SU-DHL-6 (cell line): ENCODE results near the gene GPRC5C.

ENCODE experiments used
- CTCF ChIP-seq: fragments of 200-600 bp; sonication (generic); IDR thresholded peaks from one replicate; pipeline ENCODE4 v1.5.1; 2017; ENCODE audit warnings: antibody characterized with exemption, mild to moderate bottlenecking, low read length, moderate library complexity; ENCODE audit not compliant: insufficient read depth, poor library complexity, severe bottlenecking
- EZH2phosphoT487 ChIP-seq: fragments of 200-600 bp; sonication (generic), shearing (Covaris generic); conservative IDR thresholded peaks from 2 replicates; pipeline ENCODE4 v1.6.1; 2018; ENCODE audit warnings: mild to moderate bottlenecking, antibody characterized with exemption, low read length, moderate library complexity, mixed read lengths

- no peak for TF ChIP-seq CTCF
- no peak for TF ChIP-seq EZH2phosphoT487
These were observed 28.4 kb downstream of the GPRC5C start for GRCh38 chr17:74460241-74460640.
